Stimulated activated CD4-positive, alpha-beta T cell treated with anti-CD3 and anti-CD28 coated beads, TNF-alpha, amount 100 ng/mL, for 1 hour (primary cell): ENCODE measurements around the gene ABL2.

Experiments
- DNase-seq, 3 donors: peaks; one replicate each; pipeline ENCODE4 v3.0.0-alpha.2; 2020; ENCODE audit warnings: low read depth in 3 of 3, low spot score in 1 of 3

ABL2 gene

DNA sequence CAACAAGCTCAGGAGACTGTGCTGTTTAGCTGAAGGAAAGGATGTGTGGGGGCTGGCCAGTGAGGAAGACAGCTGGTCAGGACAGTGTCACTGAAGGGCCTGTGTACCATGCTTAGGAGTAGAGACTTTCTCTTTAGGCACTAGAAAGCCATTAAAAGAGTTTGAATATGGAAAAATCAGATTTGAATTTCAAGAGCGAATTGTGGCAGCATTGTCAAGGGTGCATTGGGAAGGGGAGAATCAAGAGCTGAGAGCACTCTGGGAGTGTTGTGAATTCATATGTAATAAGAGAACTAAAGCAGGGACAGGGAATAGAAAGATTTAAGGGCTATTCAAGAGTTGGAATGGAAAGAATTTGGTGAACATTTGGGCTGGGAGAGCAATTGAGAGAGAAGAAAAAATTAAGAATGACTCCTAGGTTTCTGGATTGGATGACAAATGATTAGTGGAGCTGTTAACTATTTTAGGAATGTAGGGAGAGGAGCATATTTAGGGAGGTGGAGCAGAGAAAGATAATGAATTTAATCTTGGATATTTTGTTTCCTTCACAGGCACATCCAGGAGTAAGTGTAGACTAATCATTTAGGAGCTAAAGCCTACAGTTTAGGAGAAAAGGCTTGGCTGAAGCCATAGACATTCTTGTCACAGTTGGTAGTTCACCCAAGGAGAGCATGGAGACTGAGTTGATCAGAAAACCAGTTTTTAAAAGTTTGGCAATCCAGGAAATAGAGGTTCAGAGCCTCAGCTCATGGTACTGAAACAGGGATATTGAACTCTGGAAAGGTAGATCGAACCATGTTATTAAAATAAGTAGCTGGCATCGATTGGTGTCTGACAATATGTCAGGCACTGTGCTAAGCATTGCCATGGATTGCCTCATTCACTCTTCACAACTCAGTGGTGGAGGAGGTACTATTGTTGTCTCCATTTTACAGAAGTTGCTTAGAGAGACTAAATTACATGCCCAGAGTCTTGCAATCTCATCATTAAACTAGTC lies 170.7 kb downstream of the ABL2 start:
- DNase-seq: no peak

DNA sequence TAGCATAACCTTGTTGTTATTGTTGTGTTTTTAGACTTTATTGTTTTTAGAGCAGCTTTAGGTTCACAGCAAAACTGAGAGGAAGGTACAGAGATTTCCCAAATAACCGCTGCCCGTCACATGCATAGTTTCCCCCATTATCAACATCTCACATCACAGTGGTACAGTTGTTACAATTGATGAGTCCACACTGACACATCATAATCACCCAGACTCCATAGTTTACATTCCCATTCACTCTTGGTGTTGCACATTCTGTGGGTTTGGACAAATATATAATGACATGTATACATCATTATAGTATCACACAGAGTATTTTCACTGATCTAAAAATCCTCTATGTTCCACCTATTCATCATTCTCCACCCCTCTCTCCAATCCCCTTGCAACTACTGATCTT lies 173.5 kb downstream of the ABL2 start:
- no peak for DNase-seq

GRCh38 chr1:179053486-179053885 lies 176.0 kb downstream of the ABL2 start:
- no peak for DNase-seq

GRCh38 chr1:179052776-179053175 lies 176.7 kb downstream of the ABL2 start:
- no peak for DNase-seq
